GM12875 (cell line): Measurements from ENCODE around the gene NDST3.

Source experiments
- H3K4me3 ChIP-seq: one replicate; pipeline ENCODE4 v1.5.1; 2011; ENCODE audit warnings: low read depth, low read length, control low read depth
- CTCF ChIP-seq: IDR thresholded peaks from 2 replicates; pipeline ENCODE4 v1.5.1; 2011; ENCODE audit warnings: low read depth, mild to moderate bottlenecking, control low read depth, inconsistent platforms, low read length, moderate library complexity, borderline replicate concordance; ENCODE audit not compliant: insufficient read depth

Gene NDST3

DNA sequence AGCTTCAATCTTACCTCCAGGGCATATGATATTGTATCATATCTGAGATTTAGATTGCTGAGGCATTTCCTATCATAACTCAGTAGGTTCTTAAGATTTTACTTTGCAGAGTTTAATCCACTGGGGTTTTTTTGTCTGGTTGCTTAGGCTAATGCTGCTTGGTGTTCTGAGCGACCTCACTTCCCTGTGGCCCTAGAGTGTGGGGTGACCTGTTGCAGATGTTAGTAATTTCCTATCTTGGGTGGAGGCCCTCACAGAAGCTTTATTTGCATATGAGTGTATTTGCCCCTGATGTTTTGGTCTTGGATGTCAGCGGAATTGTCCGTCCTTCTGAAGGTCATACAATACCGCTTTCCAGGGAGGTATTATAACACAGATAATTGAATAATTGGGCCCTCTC lies 137.1 kb downstream of the NDST3 start:
- no peak for TF ChIP-seq CTCF
- no peak overlapping the region for H3K4me3 ChIP-seq

- no peak overlapping the region for H3K4me3 ChIP-seq
- TF ChIP-seq CTCF, result no peak
These were observed 138.8 kb downstream of the NDST3 start for GRCh38 chr4:118173126-118173525.

GRCh38 chr4:118173956-118174725 lies 139.9 kb downstream of the NDST3 start:
- TF ChIP-seq CTCF, result no peak
- no peak overlapping the region for H3K4me3 ChIP-seq

GRCh38 chr4:118175506-118175905 lies 141.2 kb downstream of the NDST3 start:
- no peak for TF ChIP-seq CTCF
- no peak overlapping the region for H3K4me3 ChIP-seq

GRCh38 chr4:118177126-118177525 lies 142.8 kb downstream of the NDST3 start:
- H3K4me3 ChIP-seq, result no peak overlapping the region

GRCh38 chr4:118180776-118181175 lies 146.5 kb downstream of the NDST3 start:
- H3K4me3 ChIP-seq, result no peak overlapping the region
- no peak for TF ChIP-seq CTCF

More at GRCh38 chr4:118177126-118177525, 142.8 kb downstream of the NDST3 start:
- no peak for TF ChIP-seq CTCF

GRCh38 chr4:118190903-118191302 lies 156.6 kb downstream of the NDST3 start:
- no peak for TF ChIP-seq CTCF
- H3K4me3 ChIP-seq, result no peak overlapping the region
